CMK (cell line): ENCODE data around the gene IFFO2.

Source experiments
- DNase-seq: peaks from one replicate; pipeline ENCODE4 v3.0.0-alpha.2; 2010; ENCODE audit warnings: low read depth

Gene IFFO2

DNA sequence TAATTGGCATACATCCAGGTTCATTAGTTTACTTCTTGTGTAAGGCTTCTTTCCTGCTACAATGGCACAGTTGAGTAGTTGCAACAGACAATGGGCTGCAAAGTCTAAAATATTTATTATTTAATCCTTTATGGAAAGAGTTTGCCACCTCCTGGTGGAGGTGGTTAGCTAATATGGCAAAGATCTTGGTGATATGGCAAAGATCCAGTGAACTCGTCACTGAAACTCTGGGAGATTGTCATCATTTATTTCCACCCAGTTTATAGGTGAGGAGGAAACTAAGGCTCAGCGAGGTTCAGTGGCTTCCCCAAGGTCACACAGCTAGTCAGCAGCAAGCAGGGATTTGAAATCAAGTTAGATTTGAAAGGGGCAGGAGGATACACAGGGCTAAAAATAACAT is 16.1 kb upstream of the IFFO2 start:
- no peak for DNase-seq

DNA sequence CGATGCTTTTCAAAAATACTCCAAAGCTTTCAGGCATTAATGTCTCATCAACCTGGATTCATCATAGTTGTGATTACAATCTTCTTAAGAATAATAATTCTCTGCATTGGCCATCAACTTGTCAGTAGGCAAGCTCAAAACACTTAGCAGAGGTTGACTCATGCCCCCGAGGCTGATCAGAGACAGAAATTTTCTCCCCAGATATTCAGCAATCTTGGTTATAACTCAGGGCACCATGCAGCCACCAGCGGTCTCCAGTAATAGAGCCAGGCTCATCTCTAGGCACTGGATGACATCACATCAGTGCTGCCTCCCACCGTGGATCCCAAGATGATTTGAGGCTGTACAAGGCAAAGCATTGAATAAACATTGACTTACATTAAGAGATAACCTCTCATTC is 14.3 kb upstream of the IFFO2 start:
- no peak for DNase-seq

DNA sequence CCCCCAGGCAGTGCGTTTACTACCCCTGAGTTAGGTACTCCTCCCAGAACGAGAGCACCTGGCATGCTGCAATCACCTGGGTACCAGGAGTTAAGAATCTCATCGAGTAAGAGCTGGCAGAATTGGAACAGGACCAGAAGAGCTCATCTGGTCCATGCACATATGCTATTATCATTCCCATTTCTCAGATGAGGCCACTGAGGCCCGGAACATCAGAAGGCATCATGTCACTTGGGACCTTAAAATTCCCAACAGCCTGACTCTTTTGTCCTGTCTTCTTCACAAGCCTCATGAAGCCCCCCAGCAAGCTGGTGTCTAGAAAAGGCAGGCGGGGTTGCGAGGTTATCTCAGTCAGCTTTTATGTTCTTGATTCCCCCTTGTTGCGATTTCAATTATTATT is 13.9 kb upstream of the IFFO2 start:
- DNase-seq: no peak

DNA sequence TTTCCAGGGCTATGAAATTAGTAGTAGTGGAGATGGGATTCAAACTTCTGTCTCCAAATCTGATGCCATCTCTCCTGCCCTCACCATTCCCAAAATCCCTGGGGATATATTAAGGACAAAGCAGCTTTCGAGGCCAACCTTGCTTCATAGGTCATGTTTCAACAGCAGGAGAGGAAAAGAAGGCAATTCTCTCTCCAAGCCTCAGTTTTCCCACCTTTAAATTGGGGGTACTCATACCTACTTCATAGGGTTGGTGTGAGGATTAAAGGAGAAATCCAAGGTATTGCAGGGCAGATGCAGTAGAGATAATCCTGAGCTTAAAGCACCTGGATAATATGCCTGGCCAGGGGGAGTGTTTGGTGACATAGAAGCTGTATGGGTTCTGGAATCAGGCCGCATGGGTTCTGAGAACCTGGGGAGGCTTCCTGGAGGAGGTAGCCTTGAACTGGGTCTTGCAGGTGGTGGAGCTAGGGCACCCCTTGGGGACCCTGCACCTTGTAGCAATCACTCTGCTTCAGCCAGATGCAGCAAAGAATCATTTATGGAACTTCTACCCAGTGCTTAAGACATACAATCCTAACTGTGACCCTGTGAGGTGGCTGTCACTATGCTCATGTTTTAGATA is 10.7 kb upstream of the IFFO2 start:
- DNase-seq: no peak

DNA sequence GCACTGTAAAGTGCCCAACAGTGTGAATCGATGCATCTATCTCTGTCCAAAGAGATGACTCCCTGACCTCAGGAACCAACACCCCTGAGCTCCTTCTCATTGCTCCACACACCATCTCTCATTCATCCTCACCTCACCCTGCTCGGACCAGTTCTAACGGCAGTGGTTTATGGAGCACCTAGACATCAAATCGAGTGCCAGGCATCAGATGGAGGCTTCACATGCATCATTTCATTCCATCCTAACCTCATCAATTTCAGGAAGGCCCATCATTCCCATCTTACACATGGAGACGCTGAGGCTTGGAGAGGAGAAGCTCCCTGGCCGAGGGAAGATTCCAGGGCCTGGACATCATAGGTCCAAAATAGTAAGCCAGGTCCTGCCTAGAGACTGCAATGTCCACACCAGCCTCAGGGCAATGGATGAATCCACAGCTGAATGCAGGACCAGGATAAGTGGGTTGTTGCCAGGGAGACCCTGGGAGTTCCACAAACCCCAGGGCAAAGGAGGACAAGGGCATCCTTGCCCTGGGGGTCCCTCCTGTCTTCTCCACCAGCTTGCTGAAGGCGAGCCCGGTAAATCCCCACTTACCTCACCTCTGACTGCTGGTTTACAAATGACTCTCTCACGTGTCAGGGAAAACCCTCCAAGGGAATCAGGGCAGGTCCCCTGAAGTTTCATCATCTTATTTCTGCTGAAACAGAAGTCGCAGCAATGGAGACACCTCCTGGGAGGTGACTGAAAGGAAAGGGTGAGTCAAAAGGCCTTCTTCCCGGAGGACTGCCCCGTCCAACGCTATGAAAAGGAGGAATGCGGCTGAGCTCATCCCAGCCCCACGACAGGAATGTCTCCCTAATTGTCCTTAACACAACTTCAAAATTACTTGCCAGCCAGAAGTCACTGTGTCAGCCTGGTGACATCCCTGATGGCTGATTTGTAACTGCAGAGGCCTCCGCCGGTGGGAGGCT is 9.0 kb upstream of the IFFO2 start:
- DNase-seq: no peak

DNA sequence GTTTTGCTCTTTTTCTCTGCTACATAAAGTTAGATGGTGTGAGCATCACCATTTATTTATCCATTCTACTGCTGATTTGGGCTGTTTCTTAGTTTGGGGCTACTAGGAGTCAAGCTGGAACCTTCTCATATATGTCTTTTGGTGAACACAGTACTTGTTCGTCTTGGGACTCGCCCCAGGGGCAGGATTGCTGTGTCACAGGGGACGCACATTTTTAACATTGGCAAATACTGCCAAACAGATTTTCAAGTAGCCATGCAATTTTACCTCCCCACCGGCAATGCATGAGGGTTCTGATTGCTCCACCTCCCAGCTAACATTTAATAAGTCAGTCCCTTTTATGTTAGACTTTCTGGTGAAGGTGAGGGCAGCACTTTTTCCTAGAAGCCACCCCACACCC is 7.5 kb upstream of the IFFO2 start:
- DNase-seq: no peak

DNA sequence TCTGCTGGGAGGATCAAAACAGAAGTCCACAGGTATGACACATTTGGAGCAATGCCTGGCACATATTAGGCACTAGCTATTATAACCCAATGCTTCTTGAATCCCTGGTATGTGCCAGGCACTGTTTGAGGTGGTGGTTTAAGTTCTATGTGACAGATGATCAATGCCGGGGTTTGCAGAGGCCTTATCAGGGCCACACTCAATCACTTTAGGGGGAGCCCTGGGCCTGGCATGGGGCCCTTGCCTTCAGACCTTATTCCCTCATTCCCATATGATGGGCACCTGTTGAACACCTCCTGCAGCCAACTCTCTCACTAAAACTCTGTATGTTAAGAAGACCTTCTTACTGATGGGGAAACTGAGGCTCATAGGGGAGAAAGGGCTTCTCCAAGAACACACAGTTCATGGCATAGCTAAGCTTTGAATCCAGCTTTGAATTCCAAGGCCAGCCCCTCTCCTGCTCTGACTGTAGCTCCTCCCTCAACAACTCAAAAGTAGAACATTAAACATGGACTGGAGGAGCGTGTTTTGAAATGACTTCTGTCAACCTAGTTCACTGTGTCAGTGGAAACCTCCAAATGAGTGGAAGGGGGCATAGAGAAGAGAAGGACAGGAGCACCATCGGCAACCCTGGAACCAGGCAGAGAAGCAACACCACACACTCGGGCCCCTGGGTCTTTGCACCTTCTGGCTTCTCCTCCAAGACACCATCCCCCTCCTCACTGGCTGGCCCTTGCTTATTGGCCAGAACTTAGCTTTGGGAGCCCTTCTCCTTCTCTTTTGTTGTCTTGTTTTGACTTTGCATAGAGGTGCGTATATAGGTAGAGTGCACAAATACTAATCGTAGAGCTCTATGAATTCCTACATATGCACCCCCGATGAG is 6.6 kb upstream of the IFFO2 start:
- DNase-seq: no peak

DNA sequence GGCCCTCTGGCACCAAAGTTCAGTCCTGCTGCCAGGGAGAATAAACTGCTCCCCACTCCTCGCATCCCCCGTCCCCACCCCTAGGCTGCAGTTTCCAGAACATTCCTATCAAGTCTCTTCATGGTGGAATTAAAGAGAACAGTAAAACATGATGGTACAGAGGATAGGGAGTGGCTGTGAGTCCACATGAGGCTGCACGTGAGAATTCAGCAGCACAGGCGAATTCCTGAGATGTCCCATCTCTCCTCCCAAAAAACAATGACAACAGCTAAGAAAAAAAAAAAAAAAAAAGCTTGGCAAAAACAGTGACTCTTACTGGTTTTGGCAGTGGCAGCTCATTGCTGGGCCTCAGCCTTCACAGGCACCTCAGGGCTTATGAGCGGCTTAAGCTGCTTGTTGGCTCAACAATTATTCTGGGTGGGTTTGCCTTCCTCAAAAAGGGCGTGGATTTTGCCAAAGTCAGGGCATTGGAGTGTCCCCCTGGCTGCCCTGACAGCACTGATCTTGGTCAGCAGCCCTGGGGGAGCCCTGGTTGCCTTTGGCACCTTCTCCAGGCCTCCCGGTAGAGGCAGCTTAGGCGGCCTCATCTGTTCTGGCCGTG is 5.7 kb upstream of the IFFO2 start:
- no peak for DNase-seq

DNA sequence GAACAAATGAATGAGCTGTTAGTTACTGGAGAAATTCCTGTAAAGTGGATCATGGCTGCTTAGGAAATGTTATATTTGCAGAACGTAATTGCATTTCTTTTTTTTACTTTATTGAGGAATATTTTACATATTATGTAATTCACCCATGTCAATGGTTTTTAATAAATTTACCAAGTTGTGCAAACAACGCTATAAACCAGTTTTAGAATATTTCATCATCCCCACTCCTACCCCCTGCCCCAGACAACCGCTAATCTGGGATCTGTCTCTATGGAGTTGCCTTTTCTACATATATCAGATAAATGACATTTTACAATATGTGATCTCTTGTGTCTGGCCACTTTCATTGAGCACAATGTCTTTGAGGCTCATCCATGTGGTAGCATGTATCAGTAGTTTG is 4.3 kb upstream of the IFFO2 start:
- no peak for DNase-seq

DNA sequence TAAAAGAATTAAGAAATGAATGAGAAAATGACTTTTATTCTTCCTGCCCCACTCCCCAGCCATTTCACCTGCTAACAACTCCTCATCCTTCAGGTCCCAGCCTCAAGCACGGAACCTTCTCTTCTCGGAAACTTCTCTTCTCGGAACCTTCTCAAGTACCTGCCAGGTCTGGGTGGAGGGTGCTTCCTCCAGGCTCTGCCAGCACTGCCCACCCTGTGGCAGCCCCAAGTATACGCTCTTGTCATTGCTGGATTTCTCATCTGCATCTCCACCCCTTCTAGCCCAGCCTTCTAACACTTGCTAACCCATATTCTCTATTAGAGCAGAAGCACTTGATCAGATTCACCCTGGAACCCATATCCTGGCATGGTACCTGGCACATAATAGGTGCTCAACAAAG is 3.9 kb upstream of the IFFO2 start:
- no peak for DNase-seq

DNA sequence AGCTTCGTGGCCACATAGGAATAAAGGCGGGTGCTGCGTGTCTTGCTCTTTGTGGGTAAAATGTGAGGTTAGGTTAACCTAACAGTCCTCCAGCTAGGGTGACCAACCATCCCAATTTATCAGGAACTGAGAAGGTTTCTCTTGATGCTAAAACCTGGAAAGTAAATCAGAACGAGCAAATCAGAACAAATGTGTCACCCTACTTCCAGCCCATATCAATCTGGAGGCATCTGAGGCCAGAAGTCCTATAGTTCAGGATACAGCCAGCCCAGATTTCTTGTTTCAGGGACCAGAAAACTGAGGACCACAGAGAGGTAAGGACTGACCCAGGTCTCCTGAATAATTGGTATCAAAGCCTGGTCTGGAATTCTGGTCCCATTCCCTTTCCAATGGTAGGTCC is 3.1 kb upstream of the IFFO2 start:
- DNase-seq: no peak

DNA sequence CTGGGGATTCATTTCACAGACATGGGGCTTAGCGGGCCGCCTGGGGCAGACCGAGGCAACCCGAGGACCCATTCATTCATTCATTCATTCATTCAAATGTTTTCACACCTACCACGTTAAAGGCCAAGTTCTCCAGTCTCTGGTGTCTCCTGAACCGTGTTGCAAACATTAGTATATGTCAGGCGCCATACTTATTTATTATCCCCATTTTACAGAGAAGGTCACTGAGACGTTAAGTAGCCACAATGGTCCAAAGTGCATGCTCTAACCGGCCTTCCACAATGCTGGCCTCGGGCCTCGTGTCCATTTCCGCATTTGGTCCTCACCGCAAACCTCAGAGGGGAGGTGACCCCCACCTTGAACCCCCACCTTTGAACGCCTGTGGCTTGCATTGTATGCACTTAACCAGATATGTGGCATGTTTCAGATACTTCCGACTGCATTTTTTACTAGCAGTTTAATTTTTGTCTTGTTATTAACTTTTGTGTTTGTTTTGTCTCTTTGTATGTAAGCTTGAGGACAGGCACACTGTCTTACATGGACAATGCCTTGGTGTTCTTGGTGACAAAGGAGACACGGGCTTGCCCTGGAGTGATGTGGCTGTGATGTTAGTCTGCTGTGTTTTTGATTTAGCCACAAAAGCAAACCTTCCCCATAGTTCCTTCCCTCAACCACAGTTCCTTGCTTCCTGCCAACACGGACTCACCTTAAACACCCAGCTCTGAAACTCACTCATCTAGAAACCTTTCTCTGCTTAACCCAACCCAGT is 1.2 kb upstream of the IFFO2 start:
- no peak for DNase-seq

DNA sequence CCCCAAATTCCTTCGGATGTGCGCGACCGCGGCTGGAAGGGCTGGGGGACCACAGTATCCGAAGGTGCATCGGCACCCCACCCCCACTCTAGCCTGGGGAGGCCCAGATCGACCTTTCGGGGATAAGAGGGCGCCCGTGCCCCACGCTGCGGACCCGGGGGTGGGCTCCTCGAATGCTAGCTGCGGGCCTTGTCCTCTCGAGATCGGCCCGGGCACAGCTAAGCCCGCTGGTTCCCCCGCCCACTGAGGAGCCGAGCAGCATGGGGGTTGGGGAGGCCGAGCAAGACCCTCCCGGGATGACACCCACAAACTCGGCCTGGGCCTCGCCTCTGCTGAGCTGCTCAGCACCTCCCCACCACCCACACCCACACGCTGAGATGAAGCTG is 653 bp upstream of the IFFO2 start:
- no peak for DNase-seq

DNA sequence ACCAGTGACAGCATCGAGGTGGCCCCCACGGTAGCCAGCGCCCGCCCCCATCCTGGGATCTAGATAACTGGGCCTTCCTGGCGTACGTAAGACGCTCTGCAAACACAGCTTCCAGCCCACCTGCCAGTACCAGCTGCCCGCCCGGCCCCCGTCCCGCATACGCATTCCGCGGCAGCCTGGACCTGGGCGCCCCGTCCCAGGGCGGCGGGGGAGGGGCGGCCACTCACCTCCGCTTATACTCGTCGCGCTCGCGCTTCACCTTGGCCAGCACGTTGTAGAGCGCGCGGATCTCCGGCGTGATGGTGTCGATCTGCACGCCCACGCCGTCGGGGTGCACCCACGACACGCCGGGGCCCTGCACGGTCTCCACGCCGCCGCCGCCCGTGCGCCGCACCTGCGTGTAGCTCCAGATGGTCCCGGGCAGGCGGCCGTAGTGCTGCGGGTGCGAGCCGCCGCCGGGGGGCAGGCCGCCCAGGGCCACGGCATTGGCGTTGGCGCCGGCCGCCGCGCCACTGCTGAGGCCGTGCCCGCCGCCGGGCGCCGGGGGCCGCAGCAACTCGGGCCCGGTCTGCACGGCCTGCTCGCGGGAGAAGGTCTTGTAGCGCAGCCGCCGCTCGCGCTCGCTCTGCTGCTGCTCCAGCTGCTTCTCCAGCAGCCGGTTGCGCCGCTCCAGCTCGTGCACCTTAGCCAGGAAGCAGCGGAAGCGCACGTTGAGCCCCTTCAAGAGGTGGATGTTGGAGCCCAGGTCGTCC is 859 bp downstream of the IFFO2 start:
- no peak for DNase-seq

DNA sequence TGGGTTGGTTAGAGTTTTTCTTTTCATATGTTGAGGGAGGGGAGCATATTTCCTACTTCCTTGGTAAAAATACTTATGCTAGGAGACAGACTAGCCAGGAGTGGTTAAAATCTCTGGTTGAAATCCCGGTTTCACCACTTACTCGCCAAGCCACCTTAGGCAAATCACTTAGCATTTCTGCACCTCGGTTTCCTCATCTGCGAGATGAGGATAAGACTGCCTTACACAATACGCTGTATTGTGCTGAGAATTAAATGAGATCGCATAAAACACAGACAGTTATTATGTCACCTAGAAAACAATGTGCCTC is 1.4 kb downstream of the IFFO2 start:
- DNase-seq: no peak

DNA sequence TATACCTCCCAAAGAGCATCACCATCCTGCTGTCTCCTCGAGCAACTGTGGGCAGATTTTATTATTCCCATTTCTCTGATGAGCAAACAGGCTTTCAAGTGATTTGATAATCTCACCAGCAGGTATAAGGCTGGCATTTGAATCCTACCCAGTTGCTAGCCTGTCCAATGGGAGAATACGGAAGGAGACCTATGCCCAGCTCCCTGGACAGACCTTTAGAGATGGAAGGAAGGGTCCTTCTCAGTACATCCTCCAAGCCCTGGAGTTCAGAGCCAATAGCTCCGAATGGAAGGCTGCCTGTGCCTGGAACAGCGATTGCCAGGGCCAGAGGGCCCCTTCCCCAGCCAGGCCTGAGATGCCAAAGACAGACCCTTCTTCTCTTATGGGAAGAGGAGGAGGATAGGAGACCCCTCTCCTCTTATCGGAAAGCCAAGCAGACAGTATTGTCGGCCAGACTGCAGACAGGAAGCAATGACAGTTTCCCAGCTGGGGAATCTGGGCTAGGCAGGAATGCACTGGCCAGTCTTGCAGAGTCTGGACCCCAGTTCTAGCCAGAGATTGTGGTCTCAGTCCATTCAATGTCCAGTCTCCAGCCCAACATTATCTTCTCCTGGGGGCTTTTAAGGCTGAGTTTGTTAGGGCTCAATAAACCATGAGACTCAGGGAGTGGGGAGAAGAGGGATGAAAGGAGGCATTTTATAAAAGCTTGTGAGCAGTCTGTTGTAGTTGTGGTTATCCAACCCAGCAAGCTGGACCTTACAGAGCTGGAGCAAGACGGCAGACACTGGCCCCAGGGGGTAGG is 2.0 kb downstream of the IFFO2 start:
- no peak for DNase-seq

DNA sequence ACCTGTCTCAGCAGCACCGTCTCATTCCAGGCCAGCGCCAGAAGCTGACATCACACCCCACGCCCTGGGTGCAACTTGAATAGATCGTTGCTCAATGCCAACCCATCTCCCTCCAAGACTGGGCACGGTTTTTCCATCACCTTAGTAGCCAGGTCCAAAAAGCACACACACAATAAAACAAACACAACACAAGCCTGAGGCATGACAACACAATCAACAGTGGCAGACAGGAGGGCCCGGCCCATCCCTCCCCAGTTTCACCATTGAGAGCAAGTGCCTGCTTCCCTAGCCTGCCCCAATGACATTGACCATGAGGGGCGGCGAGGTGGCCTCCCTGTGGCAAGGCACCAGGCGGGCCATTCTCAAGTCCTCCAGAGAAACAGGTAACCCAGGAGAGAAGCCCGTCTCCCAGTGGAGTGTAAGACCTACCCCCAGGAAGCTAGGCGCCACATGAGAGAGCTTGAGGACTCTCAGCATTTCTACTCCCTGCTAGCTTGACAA is 2.7 kb downstream of the IFFO2 start:
- no peak for DNase-seq

DNA sequence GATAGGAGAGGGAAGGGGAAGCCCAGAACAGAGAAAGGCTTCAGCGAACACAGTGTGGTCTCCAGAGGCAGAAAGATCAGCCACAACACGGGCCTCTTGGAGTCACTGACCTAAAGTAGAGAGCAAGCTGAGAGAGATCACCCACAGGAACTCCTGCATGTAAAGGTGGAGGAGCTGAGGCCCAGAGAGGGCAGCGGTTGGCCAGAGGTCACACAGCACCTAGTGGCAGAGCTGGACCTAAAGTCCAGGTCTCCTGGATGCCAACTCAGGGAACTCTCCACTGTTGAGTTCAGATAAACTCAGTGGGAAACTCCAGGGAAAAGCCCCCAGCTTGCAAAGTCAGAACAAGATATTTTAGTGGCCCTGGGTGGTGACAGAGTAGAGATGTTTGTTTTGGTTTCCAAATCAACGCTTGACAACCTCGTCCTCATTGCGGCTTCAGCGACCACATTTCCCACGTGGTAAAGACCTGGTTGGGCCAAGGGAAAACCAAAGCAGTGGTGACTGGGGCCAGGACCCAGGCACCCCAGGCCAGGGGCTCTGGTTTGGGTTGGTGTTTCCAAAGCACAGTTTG is 4.6 kb downstream of the IFFO2 start:
- DNase-seq: no peak

DNA sequence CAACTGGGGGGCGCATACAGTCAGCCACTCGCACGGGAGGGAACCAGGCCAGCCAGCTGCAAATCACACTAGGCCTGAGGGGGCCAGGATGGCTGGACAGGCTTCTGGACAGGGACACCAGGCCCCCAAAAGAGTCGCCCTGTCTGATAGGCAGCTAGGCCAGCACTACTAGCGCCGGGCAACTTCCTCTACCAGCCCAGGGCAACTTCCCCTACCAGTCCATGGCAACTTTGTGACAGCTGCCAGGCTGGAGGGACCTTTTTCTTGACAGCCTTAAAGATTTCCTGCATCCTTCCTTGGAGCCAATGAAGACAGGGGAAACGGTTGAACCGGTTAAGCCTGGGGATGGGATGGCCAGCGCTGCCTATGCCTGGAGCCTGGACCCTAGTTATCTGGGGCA is 5.1 kb downstream of the IFFO2 start:
- no peak for DNase-seq
